ENCODE results near the gene SLC20A1. TPM values are rescaled to one million over a fixed set of nuclear protein-coding genes. Genes with fewer than 3 reads are reported as not detected.

Gene SLC20A1
- total RNA-seq, 6 experiments from 2014 or later, result 147 to 225 (median 195) TPM

GRCh38 chr2:112640467-112640799, 5.3 kb upstream of the SLC20A1 start:
- no peak for TF ChIP-seq CTCF (IDR thresholded peaks at IDR 0.05)
- Mint-ChIP-seq H3K4me1 (ENCODE audit: low read depth) (peaks cover 64% of the 10 kb centered on the region), H3K9me3 (no peaks in the 10 kb centered on the region), H3K36me3 (ENCODE audit: low read depth) (no peaks in the 10 kb centered on the region), H3K4me3 (peak overlapping the region; percentile 74), H3K27me3 (ENCODE audit: insufficient read depth) (no peaks in the 10 kb centered on the region; the same call in none of the 2 replicates), H3K27ac (peak overlapping the region; percentile 98)
- no peak for DNase-seq

- H3K27ac Mint-ChIP-seq, result peak overlapping the region; percentile 98
- H3K4me3 Mint-ChIP-seq, result peak overlapping the region; percentile 74
- TF ChIP-seq CTCF (IDR thresholded peaks at IDR 0.05), result no peak
- no peaks in the 10 kb centered on the region; the same call in none of the 2 replicates for H3K27me3 Mint-ChIP-seq (ENCODE audit: insufficient read depth)
- peak; percentile 71 for DNase-seq
- no peaks in the 10 kb centered on the region for H3K9me3 Mint-ChIP-seq
- H3K4me1 Mint-ChIP-seq (ENCODE audit: low read depth), result peaks cover 64% of the 10 kb centered on the region
- no peaks in the 10 kb centered on the region for H3K36me3 Mint-ChIP-seq (ENCODE audit: low read depth)
These were observed 4.7 kb upstream of the SLC20A1 start for GRCh38 chr2:112640800-112641675.

- peak overlapping the region; percentile 98 for H3K27ac Mint-ChIP-seq
- peaks cover 1% of the 10 kb centered on the region for H3K36me3 Mint-ChIP-seq (ENCODE audit: low read depth)
These were observed 4.0 kb upstream of the SLC20A1 start for GRCh38 chr2:112641701-112642100.

GRCh38 chr2:112642561-112642960, 3.2 kb upstream of the SLC20A1 start:
- DNase-seq, result no peak
- H3K4me1 Mint-ChIP-seq (ENCODE audit: low read depth), result peaks cover 70% of the 10 kb centered on the region
- H3K4me3 Mint-ChIP-seq, result no peak overlapping the region
- TF ChIP-seq CTCF (IDR thresholded peaks at IDR 0.05), result no peak
- H3K27me3 Mint-ChIP-seq (ENCODE audit: insufficient read depth), result no peaks in the 10 kb centered on the region; the same call in 1 of the 2 replicates
- peak overlapping the region; percentile 77 for H3K27ac Mint-ChIP-seq
- peaks cover 10% of the 10 kb centered on the region for H3K36me3 Mint-ChIP-seq (ENCODE audit: low read depth)
- no peaks in the 10 kb centered on the region for H3K9me3 Mint-ChIP-seq

More at GRCh38 chr2:112641701-112642100, 4.0 kb upstream of the SLC20A1 start:
- no peaks in the 10 kb centered on the region for H3K9me3 Mint-ChIP-seq
- no peak overlapping the region; the same call in 1 of the 2 replicates for H3K4me3 Mint-ChIP-seq
- DNase-seq, result no peak
- peaks cover 64% of the 10 kb centered on the region for H3K4me1 Mint-ChIP-seq (ENCODE audit: low read depth)
- no peaks in the 10 kb centered on the region; the same call in none of the 2 replicates for H3K27me3 Mint-ChIP-seq (ENCODE audit: insufficient read depth)
- no peak for TF ChIP-seq CTCF (IDR thresholded peaks at IDR 0.05)

- Mint-ChIP-seq H3K4me3 (no peak overlapping the region), H3K27me3 (ENCODE audit: insufficient read depth) (no peaks in the 10 kb centered on the region; the same call in 1 of the 2 replicates), H3K36me3 (ENCODE audit: low read depth) (peaks cover 14% of the 10 kb centered on the region), H3K4me1 (ENCODE audit: low read depth) (peaks cover 74% of the 10 kb centered on the region), H3K9me3 (no peaks in the 10 kb centered on the region), H3K27ac (peak overlapping the region; percentile 77)
- TF ChIP-seq CTCF (IDR thresholded peaks at IDR 0.05), result no peak
- DNase-seq, result peak; percentile 35
These were observed 2.8 kb upstream of the SLC20A1 start for GRCh38 chr2:112642966-112643365.

Measured in HFFc6 (cell line).